ENCODE results near the gene S100A7A. TPM values are rescaled to one million over a fixed set of nuclear protein-coding genes. Genes with fewer than 3 reads are reported as not detected.

The S100A7A gene
- total and polyA plus RNA-seq, 10 of the 15 experiments (the other 5 are each of a cell fraction or from before 2014, with no cell fraction given) = not detected

- Histone ChIP-seq H4K20me1 (ENCODE audit: control insufficient read depth, insufficient read depth) (no peaks in the 10 kb centered on the region), H3K4me2 (ENCODE audit: control insufficient read depth, insufficient read depth) (no peak overlapping the region), H3K27ac (ENCODE audit: control insufficient read depth, insufficient read depth) (no peak overlapping the region), H3K9ac (ENCODE audit: control insufficient read depth, insufficient read depth, low read length) (no peak overlapping the region), H3K36me3 (ENCODE audit: control insufficient read depth in 2 of 2, insufficient read depth in 2 of 2, low read length in 1 of 2) (no peaks in the 10 kb centered on the region), H3K27me3 (replicated peaks in 1 of 2; ENCODE audit: control insufficient read depth in 2 of 2, insufficient read depth in 2 of 2, low read length in 1 of 2) (peaks cover 0 to 2% of the 10 kb centered on the region in 2 experiments; a peak in 1 of 4 replicates), H3K79me2 (ENCODE audit: control insufficient read depth, insufficient read depth, low read length) (no peaks in the 10 kb centered on the region), H3K9me3 (replicated peaks; ENCODE audit: control insufficient read depth, insufficient read depth, low read length) (no peaks in the 10 kb centered on the region), H3K4me3 (no peak overlapping the region), H2AFZ (ENCODE audit: control insufficient read depth, low read depth, low read length) (no peak overlapping the region), H3K4me1 (ENCODE audit: control insufficient read depth, insufficient read depth, low read length) (no peaks in the 10 kb centered on the region)
- in situ Hi-C loops (cut with MboI) = no loop called here
- BruUV-seq (replicated peaks) = no TSS peak
- WGBS (ENCODE audit: insufficient coverage, insufficient replicate concordance, low lambda C conversion rate, missing lambda C conversion rate) = 20% methylated on average over 4 of the region's 4 CpGs
- SMC1A ChIA-PET (ENCODE audit: uncharacterized antibody, unreplicated experiment) = interaction anchor here (0.6 to 1.0 kb wide), 2 partner anchors 93 to 188 kb away, joined by 3 read pairs; no protein-coding TSS in a partner anchor
- RAD21 ChIA-PET (ENCODE audit: unreplicated experiment) = no interaction called here
- POLR2A ChIA-PET = no interaction called here
- TF ChIP-seq ZBTB4 (CRISPR knock-in tag; IDR thresholded peaks at IDR 0.05) (no peak), LARP7 (IDR thresholded peaks at IDR 0.05) (no peak)
- intact Hi-C loops (cut with micrococcal nuclease; ENCODE audit: unreplicated experiment) = no loop called here
- no peak for ATAC-seq
- CTCF ChIA-PET = interaction anchor here (1.2 to 1.4 kb wide), 3 partner anchors 30 to 33 kb away, joined by 3 to 5 read pairs (median 3); no protein-coding TSS in a partner anchor
- no peak for DNase-seq (ENCODE audit: low read depth, low spot score)
- FAIRE-seq = no peak
Measured at GRCh38 chr1:153384958-153385580, 31.3 kb upstream of the S100A7A start.

GRCh38 chr1:153386500-153386901 lies 29.8 kb upstream of the S100A7A start:
- CTCF ChIA-PET = no interaction called here
- no peak for DNase-seq (ENCODE audit: low read depth, low spot score)
- no peak overlapping the region for H3K27ac ChIP-seq (ENCODE audit: control insufficient read depth, insufficient read depth)
- H3K9ac ChIP-seq (ENCODE audit: control insufficient read depth, insufficient read depth, low read length) = no peak overlapping the region
- no TSS peak for BruUV-seq (replicated peaks)
- no peak overlapping the region for H3K4me3 ChIP-seq
- WGBS (ENCODE audit: insufficient coverage, insufficient replicate concordance, low lambda C conversion rate, missing lambda C conversion rate) = 24% methylated on average over 5 of the region's 5 CpGs
- no peaks in the 10 kb centered on the region for H3K36me3 ChIP-seq (ENCODE audit: control insufficient read depth in 2 of 2, insufficient read depth in 2 of 2, low read length in 1 of 2)
- no peaks in the 10 kb centered on the region for H3K4me1 ChIP-seq (ENCODE audit: control insufficient read depth, insufficient read depth, low read length)
- in situ Hi-C loops (cut with MboI) (no loop called here), intact Hi-C loops (cut with micrococcal nuclease; ENCODE audit: unreplicated experiment) (no loop called here)
- no peaks in the 10 kb centered on the region for H4K20me1 ChIP-seq (ENCODE audit: control insufficient read depth, insufficient read depth)
- H3K79me2 ChIP-seq (ENCODE audit: control insufficient read depth, insufficient read depth, low read length) = no peaks in the 10 kb centered on the region
- H2AFZ ChIP-seq (ENCODE audit: control insufficient read depth, low read depth, low read length) = no peak overlapping the region
- no peak for FAIRE-seq
- POLR2A ChIA-PET = interaction anchor here (0.6 kb wide), 1 partner anchor 137 kb away, joined by 7 read pairs; no protein-coding TSS in a partner anchor
- no peak for ATAC-seq
- H3K4me2 ChIP-seq (ENCODE audit: control insufficient read depth, insufficient read depth) = no peak overlapping the region
- SMC1A ChIA-PET (ENCODE audit: uncharacterized antibody, unreplicated experiment) = no interaction called here
- H3K27me3 ChIP-seq (replicated peaks in 1 of 2; ENCODE audit: control insufficient read depth in 2 of 2, insufficient read depth in 2 of 2, low read length in 1 of 2) = peaks cover 0 to 4% of the 10 kb centered on the region in 2 experiments; a peak in 2 of 4 replicates
- H3K9me3 ChIP-seq (replicated peaks; ENCODE audit: control insufficient read depth, insufficient read depth, low read length) = no peaks in the 10 kb centered on the region
- RAD21 ChIA-PET (ENCODE audit: unreplicated experiment) = no interaction called here
- TF ChIP-seq CHD4 (IDR thresholded peaks at IDR 0.05) (no peak), SPI1 (IDR thresholded peaks at IDR 0.05; ENCODE audit: borderline replicate concordance, insufficient read depth, low read depth, low read length) (no peak), NR2C2 (IDR thresholded peaks at IDR 0.05; ENCODE audit: borderline replicate concordance, control insufficient read depth, insufficient read length, low read depth) (no peak), HDAC6 (IDR thresholded peaks at IDR 0.05; ENCODE audit: unreplicated experiment) (no peak), CEBPB (IDR thresholded peaks at IDR 0.05; ENCODE audit: borderline replicate concordance in 1 of 2, low read depth in 2 of 2, low read length in 2 of 2) (no peak), ZNF274 (IDR thresholded peaks at IDR 0.05; ENCODE audit: insufficient read depth, insufficient read length) (no peak), MTA3 (IDR thresholded peaks at IDR 0.05; ENCODE audit: borderline replicate concordance, low read length) (no peak), FOXK2 (IDR thresholded peaks at IDR 0.05) (no peak), DPF2 (IDR thresholded peaks at IDR 0.05) (no peak), MEF2B (IDR thresholded peaks at IDR 0.05; ENCODE audit: partially characterized antibody, poor library complexity, severe bottlenecking) (no peak), TBL1XR1 (IDR thresholded peaks at IDR 0.05; ENCODE audit: low read depth, low read length) (no peak)

Data from GM12878 (cell line).